Subcutaneous adipose tissue (tissue), 4 donors: Measurements from ENCODE around the gene RNF227. TPM values are rescaled to one million over a fixed set of nuclear protein-coding genes. Genes with fewer than 3 reads are reported as not detected.

Experiments used
- CTCF ChIP-seq: fragments of 450-650 bp; IDR thresholded peaks from one replicate; pipeline ENCODE4 v1.5.1; 2016; ENCODE audit warnings: low read depth, mild to moderate bottlenecking, control low read depth, antibody characterized with exemption, moderate library complexity
- total RNA-seq, 4 donors: library from RNA; depleted of rRNA; stranded (reverse); fragments of >200 nt; gene quantifications; one replicate each; pipeline ENCODE4 v1.1.0, GENCODE V29; 2016

Gene RNF227
- total RNA-seq, 4 donors from 2014 or later, result 1.5 to 6.1 (median 2.8) TPM

GRCh38 chr17:7912927-7913524, 3.1 kb downstream of the RNF227 start:
- no peak for TF ChIP-seq CTCF

GRCh38 chr17:7911116-7911515, 5.0 kb downstream of the RNF227 start:
- no peak for TF ChIP-seq CTCF

- no peak for TF ChIP-seq CTCF
Measured at GRCh38 chr17:7910711-7911110, 5.4 kb downstream of the RNF227 start.

- no peak for TF ChIP-seq CTCF
Measured at GRCh38 chr17:7910281-7910680, 5.8 kb downstream of the RNF227 start.

- TF ChIP-seq CTCF, result no peak
Measured at GRCh38 chr17:7909089-7909488, 7.0 kb downstream of the RNF227 start.

GRCh38 chr17:7903154-7904103, 12.7 kb downstream of the RNF227 start:
- no peak for TF ChIP-seq CTCF

GRCh38 chr17:7897773-7898172, 18.3 kb downstream of the RNF227 start:
- no peak for TF ChIP-seq CTCF
